CMK (cell line): Measurements from ENCODE around the gene SPRR2B.
"Not testable (repeated sequence)": the region's sequence is repeated elsewhere in the genome, so short reads cannot be mapped to it uniquely, and the experiment has no call there.

Experiments used
- DNase-seq: peaks from one replicate; pipeline ENCODE4 v3.0.0-alpha.2; 2010; ENCODE audit warnings: low read depth

SPRR2B gene

DNA sequence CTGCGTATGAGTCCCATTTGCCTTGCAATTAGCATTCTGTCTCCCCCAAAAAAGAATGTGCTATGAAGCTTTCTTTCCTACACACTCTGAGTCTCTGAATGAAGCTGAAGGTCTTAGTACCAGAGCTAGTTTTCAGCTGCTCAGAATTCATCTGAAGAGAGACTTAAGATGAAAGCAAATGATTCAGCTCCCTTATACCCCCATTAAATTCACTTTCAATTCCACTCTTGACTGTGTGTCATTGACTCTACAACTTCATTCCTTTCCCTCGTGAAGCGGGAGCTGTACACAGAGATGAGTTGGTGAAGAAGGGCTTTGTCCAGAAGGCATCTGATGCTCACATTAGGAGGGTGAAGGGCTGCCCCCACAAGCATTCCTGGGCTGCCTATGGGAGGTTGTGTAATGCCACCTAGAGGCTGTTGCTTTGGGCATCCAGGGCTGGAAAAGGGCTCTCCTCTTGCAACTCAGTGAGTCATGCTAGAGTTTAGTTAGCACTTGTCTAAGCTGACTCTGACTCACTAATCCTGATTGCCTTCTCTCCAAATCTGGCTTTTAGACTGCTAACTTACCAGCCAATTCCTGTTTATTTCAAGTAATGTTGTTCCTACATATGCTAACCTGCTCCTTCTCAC lies 38.6 kb downstream of the SPRR2B start:
- DNase-seq = no peak

DNA sequence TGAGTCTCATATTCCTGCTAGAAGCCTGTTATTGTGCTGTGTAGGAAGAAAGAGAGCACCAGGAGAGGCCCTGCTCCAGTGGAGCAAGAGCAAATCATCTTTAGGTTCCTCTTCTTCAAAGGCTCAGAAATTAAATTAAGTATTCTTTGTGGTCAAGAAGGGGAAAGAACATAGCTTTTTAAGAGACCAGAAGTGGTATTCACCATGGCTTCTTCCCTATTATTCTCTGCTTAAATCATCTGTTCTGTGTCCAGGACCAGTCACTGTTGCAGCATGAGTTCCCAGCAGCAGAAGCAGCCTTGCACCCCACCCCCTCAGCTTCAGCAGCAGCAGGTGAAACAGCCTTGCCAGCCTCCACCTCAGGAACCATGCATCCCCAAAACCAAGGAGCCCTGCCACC lies 39.3 kb downstream of the SPRR2B start:
- DNase-seq = no peak

DNA sequence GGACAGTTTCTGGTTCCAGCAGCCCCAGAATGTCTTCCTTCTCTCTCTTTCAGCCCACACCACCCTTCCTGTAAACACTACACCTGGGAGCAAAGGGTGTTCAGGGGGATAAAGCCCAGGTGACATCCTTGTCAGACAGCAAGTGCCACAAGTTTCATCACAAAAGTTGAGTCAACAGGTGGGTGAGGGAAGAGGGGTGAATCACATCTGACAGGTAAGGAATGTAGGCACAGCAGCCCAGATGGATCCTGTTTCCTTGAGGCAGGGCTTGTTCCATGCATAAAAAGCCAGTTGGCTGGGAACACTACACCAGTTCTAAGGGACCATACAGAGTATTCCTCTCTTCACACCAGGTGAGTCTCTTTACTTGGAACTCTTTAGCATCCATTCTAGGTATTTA lies 40.5 kb downstream of the SPRR2B start, which contains the start of gene SPRR1B:
TSS of gene SPRR1B (plus strand) at position 309 of the 400 bp plus-strand sequence. CDS start 1,143 bp downstream, outside the sequence.
- no peak for DNase-seq

DNA sequence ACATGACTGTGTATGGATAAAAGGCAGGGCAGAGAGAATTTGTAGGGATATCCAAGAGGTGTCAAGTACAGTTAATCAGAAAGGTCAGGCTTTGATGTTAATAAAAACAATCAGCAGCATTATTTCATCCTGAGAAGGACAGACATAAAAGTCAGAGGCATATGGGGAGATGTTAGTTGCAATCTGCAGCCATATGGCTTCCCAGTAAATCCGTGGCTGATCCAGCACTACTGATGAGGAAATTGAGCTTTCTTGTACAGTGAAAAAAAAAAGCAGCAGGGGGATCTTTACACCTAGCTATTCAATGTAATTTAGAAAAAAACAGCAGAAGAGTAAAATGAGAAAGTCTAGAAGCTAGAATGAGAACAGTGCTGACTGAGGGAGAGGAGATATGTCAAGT lies 42.6 kb downstream of the SPRR2B start:
- DNase-seq = no peak

DNA sequence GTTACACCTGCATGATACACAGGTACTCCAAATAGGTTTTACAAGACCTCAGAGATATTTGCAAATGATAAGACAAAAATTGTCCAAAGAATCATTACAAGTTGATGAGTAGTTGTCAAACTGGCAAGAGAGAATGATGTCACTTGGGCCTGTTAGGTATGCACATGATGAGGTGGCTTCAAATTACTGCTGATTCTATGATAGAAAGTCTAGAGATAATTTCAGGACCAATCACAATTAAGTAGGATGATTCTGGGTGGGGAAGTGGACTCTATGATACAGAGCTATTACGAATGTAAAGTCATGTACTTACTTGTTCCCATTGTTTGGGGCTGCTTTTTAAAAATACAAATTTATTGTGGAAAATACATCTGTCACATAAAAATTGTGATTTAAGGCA lies 45.6 kb downstream of the SPRR2B start:
- DNase-seq = no peak

DNA sequence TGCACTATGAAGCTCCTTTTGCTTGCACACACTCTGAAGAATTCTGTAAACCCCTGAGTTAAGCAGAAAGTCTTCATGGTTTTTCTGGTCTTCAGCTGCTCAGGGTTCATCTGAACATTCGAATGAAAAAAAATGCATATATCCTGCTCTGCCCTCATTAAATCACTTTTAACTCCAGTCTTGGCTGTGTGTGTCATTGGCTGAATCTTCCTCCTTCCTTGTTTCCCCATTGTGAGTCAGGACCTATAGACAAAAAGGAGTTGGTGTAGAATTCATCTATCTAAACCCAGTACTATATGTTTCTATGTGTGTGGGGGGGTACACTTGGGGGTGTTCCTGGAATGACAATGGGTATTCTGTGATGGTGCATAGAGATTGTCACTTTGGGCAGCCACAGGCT lies 47.0 kb downstream of the SPRR2B start:
- no peak for DNase-seq

DNA sequence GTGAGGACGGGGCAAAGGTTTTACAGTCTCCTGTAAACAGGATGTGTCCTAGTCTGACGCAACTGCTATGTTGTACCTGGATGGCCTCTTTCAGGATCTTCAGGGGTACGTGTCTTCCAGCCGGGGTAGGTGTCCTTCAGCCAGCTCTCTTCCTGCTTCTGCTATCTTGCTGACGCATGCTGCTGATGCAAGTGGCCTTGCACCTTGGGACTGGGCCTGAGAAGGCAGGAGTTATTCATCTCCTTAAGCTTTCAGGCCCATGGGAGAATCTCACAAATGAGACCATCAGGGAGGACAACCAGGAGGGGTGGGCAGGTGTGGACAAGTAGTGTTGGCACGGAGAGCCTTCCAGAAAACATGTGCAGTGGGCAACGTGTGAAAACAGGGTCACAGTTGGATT lies 48.3 kb downstream of the SPRR2B start:
- no peak for DNase-seq

DNA sequence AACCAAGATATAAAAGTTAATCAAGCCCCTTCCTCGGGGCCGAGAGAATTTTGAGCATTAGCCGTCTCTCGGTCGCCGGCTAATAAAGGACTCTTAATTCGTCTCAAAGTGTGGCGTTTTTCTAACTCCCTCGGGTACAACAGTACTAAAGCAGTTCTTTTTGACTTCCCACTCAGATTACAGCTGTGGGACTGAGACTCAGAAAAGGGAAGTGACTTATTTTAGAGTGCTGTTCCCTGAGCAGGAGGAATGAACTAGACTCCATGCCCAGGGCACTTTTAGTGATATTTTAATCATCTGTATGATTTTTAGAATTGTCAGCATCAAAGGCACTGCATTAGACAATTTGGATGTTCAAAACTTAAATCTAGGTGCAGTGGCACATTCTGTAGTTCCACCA lies 49.1 kb downstream of the SPRR2B start:
- DNase-seq = not testable (repeated sequence)

DNA sequence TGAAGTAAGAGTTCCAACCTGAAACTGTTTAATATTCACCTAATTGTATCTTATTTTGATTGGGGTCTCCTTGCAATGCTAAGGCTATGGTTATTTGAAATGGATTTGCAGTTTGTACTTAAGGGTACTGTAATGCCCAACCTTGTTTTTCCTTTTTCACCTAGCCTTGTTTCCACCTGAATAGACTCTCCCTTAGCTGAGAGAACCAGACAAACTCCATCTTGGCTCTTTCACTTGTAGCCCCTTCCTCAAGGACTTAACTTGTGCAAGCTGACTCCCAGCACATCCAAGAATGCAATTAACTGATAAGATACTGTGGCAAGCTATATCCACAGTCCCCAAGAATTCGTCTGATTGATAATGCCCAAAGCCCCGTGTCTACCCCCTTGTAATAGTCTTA lies 49.6 kb downstream of the SPRR2B start:
- not testable (repeated sequence) for DNase-seq
